ENCODE results near the gene KIF16B.

DNA sequence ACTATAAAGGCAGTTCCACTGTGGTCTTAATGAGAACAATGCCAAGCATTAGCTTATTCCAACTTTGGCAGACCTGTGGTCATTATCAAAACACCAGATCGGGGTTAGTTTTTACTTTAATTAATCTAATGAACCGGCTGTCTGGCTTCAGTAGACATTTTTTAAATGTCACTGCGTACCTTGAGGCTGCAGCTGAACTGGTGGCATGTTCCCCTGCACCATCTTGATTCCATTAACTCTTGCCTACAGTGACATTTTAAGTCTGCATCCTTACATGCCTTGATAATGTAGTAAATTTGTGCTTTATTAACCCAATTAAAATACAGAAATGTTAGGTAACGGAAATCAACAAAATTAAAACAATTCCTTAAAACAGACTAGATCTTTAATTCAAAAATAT is 127.0 kb downstream of the KIF16B start:
- TF ChIP-seq, protein P1, sequence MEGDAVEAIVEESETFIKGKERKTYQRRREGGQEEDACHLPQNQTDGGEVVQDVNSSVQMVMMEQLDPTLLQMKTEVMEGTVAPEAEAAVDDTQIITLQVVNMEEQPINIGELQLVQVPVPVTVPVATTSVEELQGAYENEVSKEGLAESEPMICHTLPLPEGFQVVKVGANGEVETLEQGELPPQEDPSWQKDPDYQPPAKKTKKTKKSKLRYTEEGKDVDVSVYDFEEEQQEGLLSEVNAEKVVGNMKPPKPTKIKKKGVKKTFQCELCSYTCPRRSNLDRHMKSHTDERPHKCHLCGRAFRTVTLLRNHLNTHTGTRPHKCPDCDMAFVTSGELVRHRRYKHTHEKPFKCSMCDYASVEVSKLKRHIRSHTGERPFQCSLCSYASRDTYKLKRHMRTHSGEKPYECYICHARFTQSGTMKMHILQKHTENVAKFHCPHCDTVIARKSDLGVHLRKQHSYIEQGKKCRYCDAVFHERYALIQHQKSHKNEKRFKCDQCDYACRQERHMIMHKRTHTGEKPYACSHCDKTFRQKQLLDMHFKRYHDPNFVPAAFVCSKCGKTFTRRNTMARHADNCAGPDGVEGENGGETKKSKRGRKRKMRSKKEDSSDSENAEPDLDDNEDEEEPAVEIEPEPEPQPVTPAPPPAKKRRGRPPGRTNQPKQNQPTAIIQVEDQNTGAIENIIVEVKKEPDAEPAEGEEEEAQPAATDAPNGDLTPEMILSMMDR (conservative IDR thresholded peaks at IDR 0.05) = no peak
- no peak for TF ChIP-seq ZFX (IDR thresholded peaks at IDR 0.05)

All from C4-2B (cell line).